Cortex of kidney (tissue), 1 donor: Measurements from ENCODE around the gene CACNA1G.

Experiments used
- DNase-seq: peaks from one replicate; lab custom pipeline; 2025; lab: John Stamatoyannopoulos, UW

The CACNA1G gene

GRCh38 chr17:50632637-50633036 is 72.1 kb downstream of the CACNA1G start:
- no peak for DNase-seq

- no peak for DNase-seq
Measured at GRCh38 chr17:50633683-50634082, 73.2 kb downstream of the CACNA1G start.

- DNase-seq, result no peak
Measured at GRCh38 chr17:50634224-50634914, 73.9 kb downstream of the CACNA1G start, which contains the start of gene ABCC3. ABCC3 (plus strand) TSS chr17:50634881; CDS start chr17:50634937, 56 bp downstream.

GRCh38 chr17:50634915-50635731 is 74.6 kb downstream of the CACNA1G start:
- DNase-seq, result no peak

- no peak for DNase-seq
Measured at GRCh38 chr17:50635732-50635981, 75.1 kb downstream of the CACNA1G start.

GRCh38 chr17:50635982-50636803 is 75.7 kb downstream of the CACNA1G start:
- no peak for DNase-seq

- no peak for DNase-seq
Measured at GRCh38 chr17:50636804-50637195, 76.3 kb downstream of the CACNA1G start.

- no peak for DNase-seq
Measured at GRCh38 chr17:50637829-50638605, 77.5 kb downstream of the CACNA1G start.

GRCh38 chr17:50638606-50638965 is 78.1 kb downstream of the CACNA1G start:
- no peak for DNase-seq

GRCh38 chr17:50638966-50639713 is 78.6 kb downstream of the CACNA1G start:
- DNase-seq, result no peak

- DNase-seq, result no peak
Measured at GRCh38 chr17:50640686-50641351, 80.3 kb downstream of the CACNA1G start.

GRCh38 chr17:50641357-50641756 is 80.8 kb downstream of the CACNA1G start:
- no peak for DNase-seq

GRCh38 chr17:50642071-50642721 is 81.7 kb downstream of the CACNA1G start:
- DNase-seq, result no peak

GRCh38 chr17:50642722-50643656 is 82.5 kb downstream of the CACNA1G start:
- DNase-seq, result no peak

- DNase-seq, result no peak
Measured at GRCh38 chr17:50645748-50646682, 85.5 kb downstream of the CACNA1G start.

GRCh38 chr17:50647187-50647586 is 86.7 kb downstream of the CACNA1G start:
- DNase-seq, result no peak

GRCh38 chr17:50649042-50649908 is 88.8 kb downstream of the CACNA1G start:
- no peak for DNase-seq
